ENCODE measurements around the gene ZNHIT1.

DNA sequence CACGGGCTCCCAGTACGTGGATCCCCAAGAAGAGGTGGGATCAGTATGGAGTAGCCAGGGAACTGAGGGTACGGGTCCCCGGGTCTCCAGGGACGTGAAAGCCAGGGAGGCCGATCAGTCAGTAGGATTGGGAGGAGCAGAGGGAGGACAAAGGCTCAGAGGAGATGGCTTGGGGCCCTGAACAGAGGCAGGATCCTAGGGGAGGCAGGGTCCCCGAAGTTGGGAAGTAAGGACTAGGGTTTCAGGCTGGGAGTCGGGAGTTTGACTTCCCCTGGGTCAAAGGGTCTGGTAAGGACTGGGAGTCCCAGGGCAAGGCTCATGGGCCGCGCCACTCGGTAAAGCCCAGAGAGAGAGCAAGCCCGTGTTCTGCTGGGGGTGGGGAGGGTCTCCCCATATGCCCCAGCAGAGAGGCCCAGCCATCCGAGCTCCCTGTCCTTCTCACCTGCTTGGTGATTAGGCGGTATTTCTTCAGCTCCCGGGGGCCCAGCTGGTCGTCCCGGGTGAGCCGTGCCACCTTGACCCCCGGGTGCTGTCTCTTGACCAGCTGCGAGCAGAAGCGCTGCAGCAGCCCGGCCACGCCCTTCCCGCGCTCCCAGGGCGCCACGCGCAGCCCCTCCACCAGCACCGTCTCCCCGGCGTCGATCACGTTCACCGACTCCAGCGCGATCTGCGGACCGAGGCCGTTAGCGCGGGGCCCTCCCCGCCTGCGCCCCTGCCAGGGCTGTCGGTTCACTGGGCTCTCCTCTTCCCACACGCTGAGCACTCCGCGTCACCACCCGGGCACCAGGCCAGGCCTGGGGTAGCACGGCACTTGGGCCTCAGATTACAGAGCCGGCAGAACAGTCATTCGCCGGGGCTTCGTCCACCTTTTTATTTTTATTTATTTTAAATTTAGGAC is 44.9 kb upstream of the ZNHIT1 start:
- no peak for TF ChIP-seq POLR2AphosphoS5 (IDR thresholded peaks at IDR 0.05; ENCODE audit: low read depth)
- TF ChIP-seq, protein P1, sequence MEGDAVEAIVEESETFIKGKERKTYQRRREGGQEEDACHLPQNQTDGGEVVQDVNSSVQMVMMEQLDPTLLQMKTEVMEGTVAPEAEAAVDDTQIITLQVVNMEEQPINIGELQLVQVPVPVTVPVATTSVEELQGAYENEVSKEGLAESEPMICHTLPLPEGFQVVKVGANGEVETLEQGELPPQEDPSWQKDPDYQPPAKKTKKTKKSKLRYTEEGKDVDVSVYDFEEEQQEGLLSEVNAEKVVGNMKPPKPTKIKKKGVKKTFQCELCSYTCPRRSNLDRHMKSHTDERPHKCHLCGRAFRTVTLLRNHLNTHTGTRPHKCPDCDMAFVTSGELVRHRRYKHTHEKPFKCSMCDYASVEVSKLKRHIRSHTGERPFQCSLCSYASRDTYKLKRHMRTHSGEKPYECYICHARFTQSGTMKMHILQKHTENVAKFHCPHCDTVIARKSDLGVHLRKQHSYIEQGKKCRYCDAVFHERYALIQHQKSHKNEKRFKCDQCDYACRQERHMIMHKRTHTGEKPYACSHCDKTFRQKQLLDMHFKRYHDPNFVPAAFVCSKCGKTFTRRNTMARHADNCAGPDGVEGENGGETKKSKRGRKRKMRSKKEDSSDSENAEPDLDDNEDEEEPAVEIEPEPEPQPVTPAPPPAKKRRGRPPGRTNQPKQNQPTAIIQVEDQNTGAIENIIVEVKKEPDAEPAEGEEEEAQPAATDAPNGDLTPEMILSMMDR (IDR thresholded peaks at IDR 0.05; ENCODE audit: insufficient read depth, low read length): no peak
- TF ChIP-seq GABPA (IDR thresholded peaks at IDR 0.05; ENCODE audit: low read depth): no peak
